Skeletal muscle tissue (tissue), 4 donors: Measurements from ENCODE around the gene STRBP. TPM values are rescaled to one million over a fixed set of nuclear protein-coding genes. Genes with fewer than 3 reads are reported as not detected.

Experiments used
- H3K27ac ChIP-seq: one replicate; pipeline ENCODE4 v1.7.0; 2013; ENCODE audit warnings: mild to moderate bottlenecking, low read depth, low read length, inconsistent platforms
- H3K27me3 ChIP-seq, 3 donors: one replicate each; pipeline ENCODE4 v1.7.0; 2013; ENCODE audit warnings: low read length in 3 of 3; ENCODE audit not compliant: control insufficient read depth in 3 of 3, insufficient read depth in 3 of 3
- H3K36me3 ChIP-seq, 3 donors: one replicate each; pipeline ENCODE4 v1.7.0; 2013; ENCODE audit warnings: low read length in 3 of 3; ENCODE audit not compliant: control insufficient read depth in 3 of 3, insufficient read depth in 3 of 3
- H3K4me1 ChIP-seq, 3 donors: one replicate each; pipeline ENCODE4 v1.7.0; 2013; ENCODE audit warnings: low read length in 3 of 3, mild to moderate bottlenecking in 3 of 3; ENCODE audit not compliant: control insufficient read depth in 3 of 3, insufficient read depth in 3 of 3
- H3K4me3 ChIP-seq, 3 donors: one replicate each; pipeline ENCODE4 v1.7.0; 2013; ENCODE audit warnings: low read length in 3 of 3
- H3K9ac ChIP-seq, 3 donors: one replicate each; pipeline ENCODE4 v1.7.0; 2013; ENCODE audit warnings: low read length in 3 of 3, mild to moderate bottlenecking in 3 of 3, moderate library complexity in 2 of 3, low read depth in 1 of 3
- H3K9me3 ChIP-seq, 3 donors: one replicate each; pipeline ENCODE4 v1.7.0; 2013; ENCODE audit warnings: low read length in 3 of 3; ENCODE audit not compliant: control insufficient read depth in 3 of 3
- total RNA-seq: library from RNA; depleted of rRNA; stranded (reverse); fragments of >200 nt; gene quantifications from one replicate; pipeline ENCODE4 v1.2.3, GENCODE V29; 2014
- donor health status: Osteomylitis.

The STRBP gene
- total RNA-seq, result 4.2 TPM

- no peaks in the 10 kb centered on the region for H3K9me3 ChIP-seq
- H3K36me3 ChIP-seq, result no peaks in the 10 kb centered on the region
- peak within 1 kb of the TSS; percentile 74 to 83 (median 82) for H3K4me3 ChIP-seq
- peak within 1 kb of the TSS; percentile 65 to 85 (median 75) for H3K9ac ChIP-seq
- H3K4me1 ChIP-seq, result peaks cover 5 to 16% (median 12%) of the 10 kb centered on the region in 3 donors
- H3K27me3 ChIP-seq, result no peaks in the 10 kb centered on the region
- H3K27ac ChIP-seq, result peak within 1 kb of the TSS; percentile 47
These were observed at the start of gene STRBP for GRCh38 chr9:123268465-123269259. STRBP (minus strand) TSS chr9:123268586; CDS start chr9:123184134, 84,452 bp downstream.

GRCh38 chr9:123316053-123316718 is 47.8 kb upstream of the STRBP start:
- H3K9ac ChIP-seq, result no peak overlapping the region
- peaks cover 13 to 29% (median 16%) of the 10 kb centered on the region in 3 donors for H3K4me1 ChIP-seq
- H3K27me3 ChIP-seq, result no peaks in the 10 kb centered on the region
- no peak overlapping the region for H3K27ac ChIP-seq
- H3K36me3 ChIP-seq, result no peaks in the 10 kb centered on the region
- H3K9me3 ChIP-seq, result no peaks in the 10 kb centered on the region
- H3K4me3 ChIP-seq, result no peak overlapping the region

GRCh38 chr9:123315635-123316034 is 47.2 kb upstream of the STRBP start:
- no peaks in the 10 kb centered on the region for H3K9me3 ChIP-seq
- no peaks in the 10 kb centered on the region for H3K27me3 ChIP-seq
- H3K27ac ChIP-seq, result no peak overlapping the region

GRCh38 chr9:123314617-123315016 is 46.2 kb upstream of the STRBP start:
- H3K9ac ChIP-seq, result no peak overlapping the region
- H3K27ac ChIP-seq, result no peak overlapping the region
- H3K4me1 ChIP-seq, result peaks cover 19 to 33% (median 23%) of the 10 kb centered on the region in 3 donors

More at GRCh38 chr9:123315635-123316034, 47.2 kb upstream of the STRBP start:
- no peak overlapping the region for H3K9ac ChIP-seq
- peaks cover 18 to 35% (median 21%) of the 10 kb centered on the region in 3 donors for H3K4me1 ChIP-seq
- no peak overlapping the region for H3K4me3 ChIP-seq
- no peaks in the 10 kb centered on the region for H3K36me3 ChIP-seq

GRCh38 chr9:123312306-123312877 is 44.0 kb upstream of the STRBP start:
- Histone ChIP-seq H3K27me3 (no peaks in the 10 kb centered on the region), H3K4me3 (no peak overlapping the region), H3K4me1 (peaks cover 18 to 20% (median 19%) of the 10 kb centered on the region in 3 donors), H3K9ac (no peak overlapping the region), H3K27ac (no peak overlapping the region), H3K36me3 (no peaks in the 10 kb centered on the region), H3K9me3 (no peaks in the 10 kb centered on the region)

More at GRCh38 chr9:123314617-123315016, 46.2 kb upstream of the STRBP start:
- no peaks in the 10 kb centered on the region for H3K27me3 ChIP-seq
- H3K36me3 ChIP-seq, result no peaks in the 10 kb centered on the region
- H3K9me3 ChIP-seq, result no peaks in the 10 kb centered on the region
- H3K4me3 ChIP-seq, result no peak overlapping the region

- no peaks in the 10 kb centered on the region for H3K36me3 ChIP-seq
- peak overlapping the region; percentile 54 for H3K27ac ChIP-seq
- peak overlapping the region; percentile 57 to 73 (median 58) for H3K9ac ChIP-seq
- H3K4me3 ChIP-seq, result peak overlapping the region in 2 of 3 donors; percentile 16 to 55
- no peaks in the 10 kb centered on the region for H3K27me3 ChIP-seq
- H3K9me3 ChIP-seq, result no peaks in the 10 kb centered on the region
- H3K4me1 ChIP-seq, result peaks cover 19 to 25% (median 21%) of the 10 kb centered on the region in 3 donors
These were observed 42.9 kb upstream of the STRBP start for GRCh38 chr9:123311250-123311752.

- Histone ChIP-seq H3K4me1 (peaks cover 19 to 31% (median 21%) of the 10 kb centered on the region in 3 donors), H3K9me3 (no peaks in the 10 kb centered on the region), H3K27me3 (no peaks in the 10 kb centered on the region), H3K4me3 (peak overlapping the region in 1 of 3 donors; percentile 55), H3K36me3 (no peaks in the 10 kb centered on the region), H3K27ac (peak overlapping the region; percentile 54), H3K9ac (peak overlapping the region; percentile 57 to 73 (median 58))
These were observed 42.3 kb upstream of the STRBP start for GRCh38 chr9:123310551-123311249.

GRCh38 chr9:123309611-123310010 is 41.2 kb upstream of the STRBP start:
- Histone ChIP-seq H3K27ac (no peak overlapping the region), H3K4me1 (peaks cover 19 to 32% (median 21%) of the 10 kb centered on the region in 3 donors), H3K9me3 (no peaks in the 10 kb centered on the region), H3K36me3 (no peaks in the 10 kb centered on the region), H3K4me3 (no peak overlapping the region), H3K27me3 (no peaks in the 10 kb centered on the region), H3K9ac (no peak overlapping the region)

GRCh38 chr9:123305879-123306278 is 37.5 kb upstream of the STRBP start:
- Histone ChIP-seq H3K27me3 (no peaks in the 10 kb centered on the region), H3K27ac (peak overlapping the region; percentile 15), H3K9ac (no peak overlapping the region), H3K4me1 (peaks cover 3 to 17% (median 8%) of the 10 kb centered on the region in 3 donors), H3K4me3 (no peak overlapping the region), H3K36me3 (no peaks in the 10 kb centered on the region), H3K9me3 (no peaks in the 10 kb centered on the region)
